Activated CD8-positive, alpha-beta memory T cell treated with anti-CD3 and anti-CD28 coated beads for 48 hours (primary cell): Measurements from ENCODE around the gene INO80E.

Experiments used
- DNase-seq, 3 experiments: peaks; one replicate each; pipeline ENCODE4 v3.0.0-alpha.2; 2020; ENCODE audit warnings: low read depth in 2 of 3, low spot score in 2 of 3

INO80E gene

DNA sequence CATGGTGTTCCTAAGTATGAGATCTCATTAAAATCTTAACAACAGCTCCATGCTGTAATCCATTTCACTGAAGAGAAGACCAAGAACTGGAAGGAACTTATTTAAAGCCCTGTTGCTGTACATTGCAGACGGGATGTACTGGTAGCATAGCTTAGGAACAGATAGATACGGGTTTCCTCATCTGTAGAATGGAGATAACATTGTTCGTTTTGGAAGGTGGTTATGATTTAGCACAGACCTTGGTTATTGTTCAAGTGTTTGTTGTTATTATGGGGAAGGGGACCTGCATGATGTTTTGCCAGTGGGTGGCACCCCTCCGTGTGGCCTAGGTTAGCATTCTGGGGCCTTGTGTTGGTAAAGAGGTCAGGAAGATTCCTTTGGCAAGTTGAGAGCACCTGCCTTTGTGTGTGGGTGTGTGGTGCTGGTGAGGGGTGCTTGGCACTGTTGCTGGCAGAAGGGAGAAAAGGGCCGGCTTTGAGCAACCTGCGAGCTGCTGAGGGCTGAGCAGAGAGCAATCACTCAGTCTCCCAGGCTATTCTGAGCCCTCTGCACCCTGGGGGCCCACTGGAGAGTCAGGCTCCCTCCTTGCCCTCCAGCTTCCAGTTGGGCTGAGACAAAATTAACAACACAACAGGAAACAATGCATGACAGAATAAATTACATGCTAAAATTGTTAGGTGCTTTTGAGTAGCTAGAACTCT lies 20.1 kb upstream of the INO80E start:
- DNase-seq = no peak

DNA sequence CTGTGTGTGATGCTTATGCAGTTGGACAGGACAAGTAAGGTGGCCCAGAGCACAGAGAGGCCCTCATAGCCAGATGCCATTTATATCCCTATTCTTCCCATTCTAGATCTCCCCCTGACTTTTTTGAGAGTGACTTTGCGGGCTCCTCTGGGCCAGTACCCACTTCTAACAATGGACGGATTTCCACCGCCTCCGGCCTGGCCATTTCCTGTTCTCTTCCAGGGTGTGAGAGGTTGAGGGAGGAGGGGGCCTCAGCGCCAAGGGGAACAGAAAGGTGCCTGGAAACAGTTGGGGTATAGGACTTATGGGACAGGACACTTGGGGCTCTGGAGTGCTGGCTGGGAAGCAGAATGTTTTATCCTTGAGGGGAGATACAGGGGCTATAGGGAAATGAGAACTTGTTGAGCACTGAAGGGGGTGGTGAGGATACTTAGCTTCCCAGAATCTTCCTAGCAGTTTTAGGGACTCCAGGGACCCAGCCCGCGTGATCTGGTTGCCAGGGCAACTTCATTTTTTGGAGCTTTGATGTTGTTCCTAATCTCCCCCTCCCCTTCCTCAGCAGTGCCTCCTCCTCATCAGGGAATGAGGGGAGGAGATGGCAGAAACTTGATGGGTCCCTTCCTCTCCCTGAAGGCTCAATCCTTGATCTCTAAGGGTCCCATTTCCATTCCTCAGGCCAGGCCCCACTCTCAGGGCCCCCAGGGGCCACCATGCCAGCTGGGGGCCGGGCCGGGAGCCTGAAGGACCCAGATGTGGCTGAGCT lies 18.8 kb upstream of the INO80E start:
- no peak for DNase-seq

DNA sequence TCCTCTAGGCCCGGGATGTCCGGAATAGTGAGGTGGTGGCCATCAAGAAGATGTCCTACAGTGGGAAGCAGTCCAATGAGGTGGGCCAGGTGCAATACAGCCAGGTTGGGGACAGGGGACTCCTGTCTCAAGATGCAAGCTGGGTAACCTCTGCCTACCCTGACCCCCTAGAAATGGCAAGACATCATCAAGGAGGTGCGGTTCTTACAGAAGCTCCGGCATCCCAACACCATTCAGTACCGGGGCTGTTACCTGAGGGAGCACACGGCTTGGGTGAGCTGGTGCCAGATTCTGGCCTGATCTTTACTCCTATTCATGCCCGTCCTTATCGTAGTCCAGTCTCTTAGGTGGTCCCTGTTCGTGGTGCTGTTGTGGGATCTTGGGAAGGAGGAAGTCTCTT lies 18.0 kb upstream of the INO80E start:
- DNase-seq = no peak

DNA sequence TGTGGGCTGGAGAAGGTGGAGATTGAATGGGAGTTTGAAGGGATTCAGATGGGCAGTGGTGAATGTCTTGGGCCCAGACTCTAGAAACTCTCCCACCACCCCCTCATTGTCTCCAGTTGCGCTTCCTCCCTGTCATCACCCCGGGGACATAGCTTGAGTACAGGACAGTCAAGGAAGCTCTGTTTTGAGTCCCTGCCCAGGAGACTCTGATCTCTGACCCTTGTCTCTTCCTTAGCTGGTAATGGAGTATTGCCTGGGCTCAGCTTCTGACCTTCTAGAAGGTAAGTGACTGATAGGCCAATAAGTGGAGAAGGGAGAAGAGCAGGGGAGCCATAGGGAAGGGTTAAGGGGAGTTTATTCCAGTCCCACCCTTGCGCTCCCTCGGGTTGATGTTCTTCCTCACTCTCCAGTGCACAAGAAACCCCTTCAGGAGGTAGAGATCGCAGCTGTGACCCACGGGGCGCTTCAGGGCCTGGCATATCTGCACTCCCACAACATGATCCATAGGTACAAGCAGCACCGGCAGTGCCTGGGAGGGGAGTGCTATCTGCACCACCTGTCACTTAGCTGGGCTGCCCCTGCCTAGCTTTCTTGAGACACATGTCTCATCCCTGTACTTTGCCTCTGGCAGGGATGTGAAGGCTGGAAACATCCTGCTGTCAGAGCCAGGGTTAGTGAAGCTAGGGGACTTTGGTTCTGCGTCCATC lies 17.3 kb upstream of the INO80E start:
- no peak for DNase-seq

DNA sequence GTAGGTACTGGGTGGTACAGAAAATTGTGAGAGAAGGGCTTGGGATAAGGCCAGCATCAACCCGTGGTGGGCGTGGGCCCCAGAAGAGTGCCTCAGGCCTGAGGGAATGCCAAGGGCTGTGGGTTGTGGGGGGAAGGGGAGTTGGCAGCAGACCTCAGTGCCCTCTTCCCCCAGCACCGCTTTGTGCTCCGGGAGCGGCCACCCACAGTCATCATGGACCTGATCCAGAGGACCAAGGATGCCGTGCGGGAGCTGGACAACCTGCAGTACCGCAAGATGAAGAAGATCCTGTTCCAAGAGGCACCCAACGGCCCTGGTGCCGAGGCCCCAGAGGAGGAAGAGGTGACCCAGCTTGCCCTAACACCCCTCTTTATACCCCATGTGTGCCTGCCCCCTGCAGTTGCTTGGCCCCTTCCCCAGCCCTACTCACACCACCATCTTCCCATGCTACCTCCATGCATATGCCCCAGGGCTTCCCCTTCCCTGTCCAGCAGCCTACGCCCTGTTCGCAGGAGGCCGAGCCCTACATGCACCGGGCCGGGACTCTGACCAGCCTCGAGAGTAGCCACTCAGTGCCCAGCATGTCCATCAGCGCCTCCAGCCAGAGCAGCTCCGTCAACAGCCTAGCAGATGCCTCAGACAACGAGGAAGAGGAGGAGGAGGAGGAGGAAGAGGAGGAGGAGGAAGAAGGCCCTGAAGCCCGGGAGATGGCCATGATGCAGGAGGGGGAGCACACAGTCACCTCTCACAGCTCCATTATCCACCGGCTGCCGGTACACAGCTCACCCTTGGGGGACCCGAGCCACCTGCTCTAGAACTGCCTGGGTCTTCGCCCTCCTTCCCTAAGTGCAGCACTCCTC lies 13.3 kb upstream of the INO80E start:
- DNase-seq = no peak

DNA sequence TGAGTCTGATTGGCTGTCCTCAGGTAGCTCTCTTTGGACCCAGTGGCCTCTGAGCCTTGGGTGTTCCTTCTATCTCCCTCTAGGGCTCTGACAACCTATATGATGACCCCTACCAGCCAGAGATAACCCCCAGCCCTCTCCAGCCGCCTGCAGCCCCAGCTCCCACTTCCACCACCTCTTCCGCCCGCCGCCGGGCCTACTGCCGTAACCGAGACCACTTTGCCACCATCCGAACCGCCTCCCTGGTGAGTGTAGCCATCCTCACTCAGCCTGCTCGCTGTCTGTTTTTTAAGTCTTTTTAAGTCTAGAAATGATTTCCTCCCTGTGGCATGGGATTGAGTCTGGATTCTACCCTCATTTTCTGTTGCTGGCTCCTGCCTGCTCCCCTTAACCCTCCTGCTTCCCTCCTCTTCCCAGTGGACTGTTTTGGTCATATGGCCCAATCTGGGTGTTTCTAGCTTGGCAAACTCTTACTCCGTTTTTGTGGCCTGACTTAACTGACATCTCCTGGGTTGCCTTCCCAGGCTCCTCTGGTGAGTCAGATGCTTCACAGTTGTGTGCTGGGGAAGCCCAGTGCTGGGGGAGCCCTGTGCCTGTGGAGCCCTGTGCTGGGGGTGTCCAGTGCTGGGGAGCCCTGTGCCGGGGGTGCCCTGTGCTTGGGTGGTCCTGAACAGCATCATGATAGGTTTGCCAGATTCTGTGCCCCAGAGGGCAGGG lies 12.5 kb upstream of the INO80E start:
- DNase-seq = no peak

DNA sequence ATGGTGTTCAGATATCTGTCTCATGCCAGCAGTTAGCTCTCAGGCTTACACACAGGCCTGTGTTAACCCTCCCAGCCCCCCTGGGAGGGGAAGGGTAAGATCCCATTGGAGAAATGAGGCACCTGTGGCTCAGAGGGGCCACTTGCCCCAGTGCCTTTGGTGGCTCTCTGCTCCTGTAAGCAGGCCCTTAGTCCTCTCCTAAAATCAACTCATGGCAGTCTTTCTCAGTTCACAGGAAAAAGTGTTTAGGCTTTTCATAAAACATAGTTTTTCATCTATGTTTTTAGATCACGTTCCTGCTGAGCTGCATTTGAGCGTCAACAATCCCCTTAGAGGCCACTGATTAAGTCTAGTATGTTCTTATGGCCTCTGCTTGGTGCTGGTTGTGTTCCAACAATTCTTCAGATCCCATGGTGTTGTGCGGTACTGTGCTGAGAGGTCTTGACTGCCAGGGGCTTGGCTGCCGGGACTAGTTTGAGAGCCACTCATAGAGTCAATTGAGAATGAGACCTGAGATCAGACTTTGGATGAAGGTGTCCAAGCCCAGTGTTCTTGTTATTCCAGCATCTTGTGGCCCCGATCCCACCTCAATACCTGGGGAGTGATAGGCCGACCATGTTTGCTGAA lies 11.8 kb upstream of the INO80E start:
- DNase-seq = no peak

DNA sequence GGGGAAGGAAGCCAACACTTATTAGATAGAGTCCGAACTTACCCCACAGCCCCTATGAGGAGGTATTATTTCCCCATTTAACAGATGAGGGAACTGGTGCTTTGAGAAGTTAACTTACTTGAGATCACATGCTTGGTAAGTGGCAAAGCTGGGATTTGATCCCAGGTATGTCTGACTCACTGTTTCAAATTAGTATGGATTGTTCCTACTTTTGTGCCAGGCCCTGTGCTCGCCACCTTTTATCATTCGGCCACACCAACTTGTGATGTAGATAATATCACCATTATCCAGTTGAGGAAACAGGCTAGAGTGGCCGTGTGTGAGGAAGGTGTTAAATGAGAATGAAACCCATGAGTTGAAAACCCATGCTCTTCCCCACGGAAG lies 11.3 kb upstream of the INO80E start:
- DNase-seq = no peak

DNA sequence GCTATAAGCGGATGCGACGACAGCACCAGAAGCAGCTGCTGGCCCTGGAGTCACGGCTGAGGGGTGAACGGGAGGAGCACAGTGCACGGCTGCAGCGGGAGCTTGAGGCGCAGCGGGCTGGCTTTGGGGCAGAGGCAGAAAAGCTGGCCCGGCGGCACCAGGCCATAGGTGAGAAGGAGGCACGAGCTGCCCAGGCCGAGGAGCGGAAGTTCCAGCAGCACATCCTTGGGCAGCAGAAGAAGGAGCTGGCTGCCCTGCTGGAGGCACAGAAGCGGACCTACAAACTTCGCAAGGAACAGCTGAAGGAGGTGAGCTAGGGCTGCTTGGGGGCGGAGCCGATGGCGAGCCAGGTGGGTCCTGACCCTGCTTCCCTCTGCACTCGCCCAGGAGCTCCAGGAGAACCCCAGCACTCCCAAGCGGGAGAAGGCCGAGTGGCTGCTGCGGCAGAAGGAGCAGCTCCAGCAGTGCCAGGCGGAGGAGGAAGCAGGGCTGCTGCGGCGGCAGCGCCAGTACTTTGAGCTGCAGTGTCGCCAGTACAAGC lies 10.7 kb upstream of the INO80E start:
- DNase-seq = no peak

DNA sequence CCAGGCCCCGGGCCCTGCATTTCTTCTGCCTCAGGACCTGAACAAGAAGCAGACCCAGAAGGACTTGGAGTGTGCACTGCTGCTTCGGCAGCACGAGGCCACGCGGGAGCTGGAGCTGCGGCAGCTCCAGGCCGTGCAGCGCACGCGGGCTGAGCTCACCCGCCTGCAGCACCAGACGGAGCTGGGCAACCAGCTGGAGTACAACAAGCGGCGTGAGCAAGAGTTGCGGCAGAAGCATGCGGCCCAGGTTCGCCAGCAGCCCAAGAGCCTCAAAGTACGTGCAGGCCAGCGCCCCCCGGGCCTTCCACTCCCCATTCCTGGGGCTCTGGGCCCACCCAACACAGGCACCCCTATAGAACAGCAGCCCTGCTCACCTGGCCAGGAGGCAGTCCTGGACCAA lies 9.8 kb upstream of the INO80E start:
- DNase-seq = no peak

DNA sequence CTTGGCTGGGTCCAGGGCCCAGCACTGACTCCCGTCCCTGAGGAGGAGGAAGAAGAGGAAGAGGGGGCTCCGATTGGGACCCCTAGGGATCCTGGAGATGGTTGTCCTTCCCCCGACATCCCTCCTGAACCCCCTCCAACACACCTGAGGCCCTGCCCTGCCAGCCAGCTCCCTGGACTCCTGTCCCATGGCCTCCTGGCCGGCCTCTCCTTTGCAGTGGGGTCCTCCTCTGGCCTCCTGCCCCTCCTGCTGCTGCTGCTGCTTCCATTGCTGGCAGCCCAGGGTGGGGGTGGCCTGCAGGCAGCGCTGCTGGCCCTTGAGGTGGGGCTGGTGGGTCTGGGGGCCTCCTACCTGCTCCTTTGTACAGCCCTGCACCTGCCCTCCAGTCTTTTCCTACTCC lies 9.1 kb upstream of the INO80E start:
- no peak for DNase-seq

DNA sequence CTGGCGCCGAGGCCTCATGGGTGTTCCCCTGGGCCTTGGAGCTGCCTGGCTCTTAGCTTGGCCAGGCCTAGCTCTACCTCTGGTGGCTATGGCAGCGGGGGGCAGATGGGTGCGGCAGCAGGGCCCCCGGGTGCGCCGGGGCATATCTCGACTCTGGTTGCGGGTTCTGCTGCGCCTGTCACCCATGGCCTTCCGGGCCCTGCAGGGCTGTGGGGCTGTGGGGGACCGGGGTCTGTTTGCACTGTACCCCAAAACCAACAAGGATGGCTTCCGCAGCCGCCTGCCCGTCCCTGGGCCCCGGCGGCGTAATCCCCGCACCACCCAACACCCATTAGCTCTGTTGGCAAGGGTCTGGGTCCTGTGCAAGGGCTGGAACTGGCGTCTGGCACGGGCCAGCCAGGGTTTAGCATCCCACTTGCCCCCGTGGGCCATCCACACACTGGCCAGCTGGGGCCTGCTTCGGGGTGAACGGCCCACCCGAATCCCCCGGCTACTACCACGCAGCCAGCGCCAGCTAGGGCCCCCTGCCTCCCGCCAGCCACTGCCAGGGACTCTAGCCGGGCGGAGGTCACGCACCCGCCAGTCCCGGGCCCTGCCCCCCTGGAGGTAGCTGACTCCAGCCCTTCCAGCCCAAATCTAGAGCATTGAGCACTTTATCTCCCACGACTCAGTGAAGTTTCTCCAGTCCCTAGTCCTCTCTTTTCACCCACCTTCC lies 8.5 kb upstream of the INO80E start:
- DNase-seq = no peak

DNA sequence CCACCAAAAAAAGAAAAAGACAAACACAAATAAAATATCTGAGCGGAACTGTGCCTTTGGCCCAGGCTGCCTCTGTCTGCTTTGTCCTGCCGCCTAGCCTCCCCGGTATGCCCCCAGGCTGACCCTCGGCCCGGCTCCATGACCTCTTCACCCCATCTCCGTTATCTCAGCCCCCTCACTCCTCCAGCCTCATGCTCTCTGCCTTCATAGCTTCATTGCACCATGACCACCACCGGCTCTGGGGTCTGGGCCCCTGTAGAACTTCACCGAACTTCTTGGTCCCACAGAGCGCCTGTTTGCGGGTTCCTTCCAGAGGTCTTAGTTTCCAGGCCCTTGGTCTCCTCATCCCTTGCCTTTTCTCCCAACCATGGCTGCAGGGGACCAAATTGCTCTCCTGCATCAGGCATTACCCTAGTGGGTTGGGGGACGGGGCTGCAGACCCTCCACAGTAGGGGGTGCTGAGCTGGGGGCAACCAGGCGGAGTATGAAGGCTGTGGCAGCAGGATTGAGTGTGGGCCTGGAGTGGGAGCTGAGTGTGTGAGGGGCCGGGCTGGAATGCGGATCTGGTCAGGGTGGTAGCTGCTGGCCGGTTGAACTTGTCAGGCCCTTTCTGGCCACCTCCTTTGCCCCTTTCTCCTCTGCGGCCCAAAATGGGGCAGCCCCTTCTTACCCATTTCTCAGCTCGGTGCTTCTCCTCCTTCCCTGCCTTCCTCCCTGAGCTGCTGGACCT lies 7.5 kb upstream of the INO80E start:
- DNase-seq = no peak

DNA sequence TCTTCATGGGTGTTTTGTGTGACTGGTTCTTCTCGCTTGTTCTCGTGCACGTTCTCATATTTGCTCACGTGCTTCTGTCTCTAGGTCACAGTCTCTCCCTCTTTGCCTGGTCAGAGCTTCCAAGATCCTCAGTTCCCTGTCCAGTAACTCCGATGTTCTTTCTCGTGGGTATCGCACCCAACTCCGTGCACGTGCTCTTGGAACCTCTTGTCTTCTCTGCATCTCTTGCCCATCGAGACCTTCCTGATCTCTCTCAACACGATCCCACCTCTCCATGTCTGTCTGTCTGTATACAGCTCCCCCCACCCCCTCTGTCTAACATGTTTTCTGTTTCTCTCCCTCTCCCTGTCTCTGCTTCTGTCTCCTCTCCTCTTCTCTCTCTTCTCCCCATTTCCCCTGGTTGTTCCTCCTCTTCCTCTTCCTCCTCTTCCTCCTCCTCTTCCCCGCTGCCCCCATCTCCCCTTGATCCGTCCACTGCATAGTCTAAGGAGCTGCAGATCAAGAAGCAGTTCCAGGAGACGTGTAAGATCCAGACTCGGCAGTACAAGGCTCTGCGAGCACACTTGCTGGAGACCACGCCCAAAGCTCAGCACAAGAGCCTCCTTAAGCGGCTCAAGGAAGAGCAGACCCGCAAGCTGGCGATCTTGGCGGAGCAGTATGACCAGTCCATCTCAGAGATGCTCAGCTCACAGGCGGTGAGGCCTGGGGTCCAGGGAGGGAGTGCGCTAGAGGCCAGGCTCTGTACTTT lies 6.8 kb upstream of the INO80E start:
- DNase-seq = no peak

DNA sequence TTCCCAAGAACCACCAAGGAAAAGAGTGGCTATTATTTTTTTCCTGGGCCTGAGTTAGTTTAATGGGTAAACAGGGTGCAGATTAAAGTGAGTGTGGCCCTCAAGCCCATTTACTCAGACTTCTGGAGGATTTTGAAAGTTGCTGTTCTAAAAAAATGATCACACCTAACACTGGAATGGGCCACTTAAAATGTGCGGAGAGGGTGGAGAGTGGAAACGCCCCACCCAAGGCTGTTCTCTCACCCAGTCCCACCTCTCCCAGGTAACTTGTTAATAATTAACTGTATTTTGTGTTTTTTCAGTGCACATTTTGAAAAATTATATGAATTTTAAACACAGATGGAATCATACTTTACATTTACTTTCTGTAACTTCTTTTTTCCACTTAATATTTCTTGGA lies 6.0 kb upstream of the INO80E start:
- DNase-seq = no peak

DNA sequence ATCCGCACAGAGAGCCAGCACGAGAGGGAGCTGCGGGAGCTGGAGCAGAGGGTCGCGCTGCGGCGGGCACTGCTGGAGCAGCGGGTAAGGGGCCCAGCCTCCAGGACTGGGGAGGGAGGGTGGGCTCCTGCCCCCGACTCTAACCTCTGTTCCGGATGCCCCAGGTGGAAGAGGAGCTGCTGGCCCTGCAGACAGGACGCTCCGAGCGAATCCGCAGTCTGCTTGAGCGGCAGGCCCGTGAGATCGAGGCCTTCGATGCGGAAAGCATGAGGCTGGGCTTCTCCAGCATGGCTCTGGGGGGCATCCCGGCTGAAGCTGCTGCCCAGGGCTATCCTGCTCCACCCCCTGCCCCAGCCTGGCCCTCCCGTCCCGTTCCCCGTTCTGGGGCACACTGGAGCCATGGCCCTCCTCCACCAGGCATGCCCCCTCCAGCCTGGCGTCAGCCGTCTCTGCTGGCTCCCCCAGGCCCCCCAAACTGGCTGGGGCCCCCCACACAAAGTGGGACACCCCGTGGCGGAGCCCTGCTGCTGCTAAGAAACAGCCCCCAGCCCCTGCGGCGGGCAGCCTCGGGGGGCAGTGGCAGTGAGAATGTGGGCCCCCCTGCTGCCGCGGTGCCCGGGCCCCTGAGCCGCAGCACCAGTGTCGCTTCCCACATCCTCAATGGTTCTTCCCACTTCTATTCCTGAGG lies 5.0 kb upstream of the INO80E start:
- DNase-seq = no peak

DNA sequence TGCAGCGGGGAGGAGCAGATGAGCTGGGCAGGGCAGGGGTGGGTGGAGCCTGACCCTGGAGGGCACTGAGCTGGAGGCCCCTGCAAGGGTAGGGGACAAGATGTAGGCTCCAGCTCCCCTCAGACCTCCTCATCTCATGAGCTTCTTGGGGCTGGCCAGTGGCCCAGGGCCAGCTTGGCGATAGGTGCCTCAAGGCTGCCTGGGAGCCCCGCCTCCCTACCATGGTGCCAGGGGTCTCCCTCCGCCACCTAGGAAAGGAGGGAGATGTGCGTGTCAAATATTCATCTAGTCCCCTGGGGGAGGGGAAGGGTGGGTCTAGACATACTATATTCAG lies 4.5 kb upstream of the INO80E start:
- no peak for DNase-seq
